ENCODE results near the gene TNPO1. TPM values are rescaled to one million over a fixed set of nuclear protein-coding genes. Genes with fewer than 3 reads are reported as not detected.
A peak's percentile ranks its signal among the peaks of the same experiment; 100 is the strongest.
"Not testable (repeated sequence)": the region's sequence is repeated elsewhere in the genome, so short reads cannot be mapped to it uniquely, and the experiment has no call there.

Gene TNPO1
- total RNA-seq, 1 donor from 2014 or later: 295 TPM

- no peak for DNase-seq (ENCODE audit: low read depth)
These were observed 109.0 kb downstream of the TNPO1 start for GRCh38 chr5:72925336-72926010.

DNA sequence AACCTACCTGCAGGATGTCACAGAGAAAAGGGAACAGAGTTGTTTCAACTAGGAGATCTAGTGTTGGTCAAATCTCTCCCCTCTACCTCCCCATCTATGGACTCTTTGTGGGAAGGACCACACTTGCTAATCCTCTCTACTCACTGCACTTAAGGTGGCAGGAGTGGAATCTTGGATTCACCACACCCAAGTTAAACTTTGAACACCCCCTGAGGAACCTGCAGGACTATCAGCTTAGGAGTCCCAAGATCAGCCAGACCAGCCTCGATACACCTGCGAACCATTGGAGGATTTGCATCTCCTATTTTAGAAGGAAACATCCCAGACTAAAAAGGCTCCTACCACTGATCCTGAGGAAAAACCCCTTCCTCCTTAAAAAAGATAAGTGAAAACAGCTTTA lies 116.2 kb downstream of the TNPO1 start:
- DNase-seq (ENCODE audit: low read depth): not testable (repeated sequence)

DNA sequence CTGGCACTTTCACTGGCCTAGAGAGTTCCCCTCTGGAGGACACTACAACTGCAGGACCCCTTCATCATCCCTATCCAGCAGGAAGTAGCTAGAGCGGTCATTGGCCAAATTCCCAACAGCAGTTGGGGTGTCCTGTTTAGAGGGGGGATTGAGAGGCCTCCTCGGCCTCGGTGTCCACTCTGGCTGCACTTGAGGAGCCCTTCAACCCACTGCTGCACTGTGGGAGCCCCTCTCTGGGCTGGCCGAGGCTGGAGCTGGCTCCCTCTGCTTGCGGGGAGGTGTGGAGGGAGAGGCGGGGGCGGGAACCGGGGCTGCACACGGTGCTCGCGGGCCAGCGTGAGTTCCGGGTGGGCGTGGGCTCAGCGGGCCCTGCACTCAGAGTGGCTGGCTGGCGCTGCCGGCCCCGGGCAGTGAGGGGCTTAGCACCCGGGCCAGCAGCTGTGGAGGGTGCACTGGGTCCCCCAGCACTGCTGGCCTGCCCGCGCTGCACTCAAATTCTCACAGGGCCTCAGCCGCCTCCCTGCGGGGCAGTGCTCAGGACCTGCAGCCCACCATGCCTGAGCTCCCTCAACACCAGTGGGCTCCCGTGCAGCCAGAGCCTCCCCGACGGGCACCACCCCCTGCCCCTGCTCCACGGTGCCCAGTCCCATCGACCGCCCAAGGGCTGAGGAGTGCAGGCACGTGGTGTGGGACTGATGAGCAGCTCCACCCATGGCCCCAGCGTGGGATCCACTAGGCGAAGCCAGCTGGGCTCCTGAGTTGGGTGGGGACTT lies 118.7 kb downstream of the TNPO1 start:
- not testable (repeated sequence) for DNase-seq (ENCODE audit: low read depth)

GRCh38 chr5:72936893-72937292 lies 120.4 kb downstream of the TNPO1 start:
- DNase-seq (ENCODE audit: low read depth): no peak

DNA sequence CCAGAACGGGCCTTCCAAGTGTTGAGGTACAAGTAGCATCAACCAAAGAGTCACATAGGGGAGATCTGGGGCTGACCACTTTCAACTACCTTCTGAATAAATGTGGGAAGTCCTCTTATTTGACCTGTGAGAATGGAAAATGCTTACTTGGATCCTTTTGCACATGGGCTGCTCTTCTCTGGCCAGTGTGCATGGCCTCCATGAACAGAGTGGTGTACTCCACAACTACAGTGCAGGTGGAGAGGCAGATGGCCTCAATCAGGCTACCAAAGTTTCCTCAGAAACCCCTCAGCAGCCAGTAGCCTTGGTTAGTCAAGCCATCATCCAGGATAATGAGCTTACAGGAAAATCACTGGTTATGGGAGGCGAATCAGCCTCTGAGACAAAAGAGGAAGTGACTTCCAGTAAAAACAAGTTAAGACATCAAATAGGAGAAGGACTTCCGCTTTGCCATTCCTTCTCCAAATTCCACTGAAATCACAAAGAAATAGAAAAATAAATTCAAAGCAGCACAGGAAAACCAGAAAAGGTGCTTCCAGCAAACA lies 121.1 kb downstream of the TNPO1 start:
- no peak for DNase-seq (ENCODE audit: low read depth)

DNA sequence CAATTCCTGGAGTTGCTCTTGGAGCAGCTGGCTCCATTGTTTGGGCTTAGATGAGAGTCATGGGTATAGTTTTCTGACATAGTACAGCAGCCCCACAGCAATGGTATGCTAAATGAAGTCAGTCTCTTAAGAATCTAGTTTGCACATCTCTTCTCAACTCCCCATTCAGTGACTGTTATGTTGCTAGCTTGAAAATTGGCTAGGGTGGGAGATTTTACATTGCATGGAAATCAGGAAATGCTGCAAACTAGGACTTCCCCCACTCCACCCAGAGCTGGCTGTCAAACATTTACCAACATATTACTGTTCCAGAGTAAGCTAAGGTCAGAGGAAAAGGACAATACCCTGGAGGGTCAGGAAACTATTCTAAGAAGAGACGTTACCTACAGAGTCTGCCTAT lies 121.7 kb downstream of the TNPO1 start:
- DNase-seq (ENCODE audit: low read depth): no peak

GRCh38 chr5:72940082-72940481 lies 123.6 kb downstream of the TNPO1 start:
- no peak for DNase-seq (ENCODE audit: low read depth)

DNA sequence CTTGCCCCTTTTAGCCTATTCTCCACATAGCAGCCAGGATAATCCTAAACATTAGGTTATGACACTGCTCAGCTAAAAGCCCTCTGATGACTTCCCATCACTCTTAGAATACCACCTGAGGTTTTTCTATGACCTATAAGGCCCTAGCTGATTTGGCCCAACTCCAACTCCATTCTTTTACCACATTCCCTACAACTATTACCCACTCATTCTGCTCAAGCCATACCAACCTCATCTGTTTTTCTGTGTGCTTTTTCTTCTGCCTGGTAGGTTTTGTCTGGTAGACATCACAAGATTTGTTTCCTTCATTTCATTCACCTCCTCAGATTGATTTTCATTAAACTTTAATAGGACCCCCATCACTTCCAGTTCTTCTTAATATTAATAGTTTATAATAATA lies 126.8 kb downstream of the TNPO1 start:
- DNase-seq (ENCODE audit: low read depth): no peak

- DNase-seq (ENCODE audit: low read depth): no peak
These were observed 131.0 kb downstream of the TNPO1 start for GRCh38 chr5:72947498-72947897.

GRCh38 chr5:72949481-72949880 lies 133.0 kb downstream of the TNPO1 start:
- DNase-seq (ENCODE audit: low read depth): no peak

GRCh38 chr5:72951671-72952468 lies 135.4 kb downstream of the TNPO1 start:
- no peak for DNase-seq (ENCODE audit: low read depth)

- no peak for DNase-seq (ENCODE audit: low read depth)
These were observed 137.9 kb downstream of the TNPO1 start for GRCh38 chr5:72954389-72954788.

- peak; percentile 82 for DNase-seq (ENCODE audit: low read depth)
These were observed 138.8 kb downstream of the TNPO1 start for GRCh38 chr5:72955143-72955767.

- DNase-seq (ENCODE audit: low read depth): peak; percentile 97
These were observed 139.4 kb downstream of the TNPO1 start, which contains the start of gene FCHO2 for GRCh38 chr5:72955768-72956323. Gene FCHO2, plus strand, starts transcription at chr5:72956041. Its CDS starts 56 bp downstream, at chr5:72956097.

DNA sequence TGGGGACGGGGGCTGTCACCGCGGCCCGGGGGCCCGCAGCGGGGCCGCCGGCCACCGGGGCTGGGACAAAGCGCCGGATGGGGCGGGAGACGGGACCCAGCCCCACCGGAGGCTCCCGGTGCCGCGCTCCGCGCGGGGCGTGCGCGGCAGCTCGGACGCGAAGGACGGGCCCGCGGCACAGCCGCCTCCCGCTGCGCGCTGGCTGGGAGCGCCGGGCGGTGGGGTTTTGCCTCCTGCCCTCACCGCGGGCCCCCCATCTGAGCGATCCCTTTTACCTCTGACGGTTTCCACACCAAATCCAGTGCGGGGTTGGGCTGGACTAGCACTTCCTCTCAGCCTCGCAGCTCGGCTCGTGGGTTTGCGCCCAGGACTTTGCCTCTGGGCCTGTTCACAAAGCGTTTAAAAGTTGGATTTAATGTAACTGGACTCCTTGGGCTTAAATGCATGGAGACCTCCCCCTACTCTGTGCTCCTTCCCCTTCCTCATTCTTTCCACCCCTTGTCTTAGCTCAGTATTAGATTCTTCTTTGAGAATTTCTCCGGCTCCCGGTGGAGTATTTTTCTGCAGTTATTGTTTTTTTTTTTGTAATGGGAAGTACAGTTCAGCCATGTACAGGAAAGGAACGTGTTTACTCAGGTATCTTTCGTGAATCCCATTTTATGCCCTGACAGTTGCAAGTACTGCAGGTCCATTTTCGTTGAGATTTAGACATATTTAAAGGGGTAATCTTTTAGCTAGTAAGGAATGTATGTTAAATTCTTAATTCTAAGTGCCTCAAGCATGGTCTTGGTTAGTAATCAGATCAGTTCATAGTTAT lies 140.1 kb downstream of the TNPO1 start:
- peak; percentile 59 for DNase-seq (ENCODE audit: low read depth)

GRCh38 chr5:72957337-72957736 lies 140.9 kb downstream of the TNPO1 start:
- DNase-seq (ENCODE audit: low read depth): no peak

DNA sequence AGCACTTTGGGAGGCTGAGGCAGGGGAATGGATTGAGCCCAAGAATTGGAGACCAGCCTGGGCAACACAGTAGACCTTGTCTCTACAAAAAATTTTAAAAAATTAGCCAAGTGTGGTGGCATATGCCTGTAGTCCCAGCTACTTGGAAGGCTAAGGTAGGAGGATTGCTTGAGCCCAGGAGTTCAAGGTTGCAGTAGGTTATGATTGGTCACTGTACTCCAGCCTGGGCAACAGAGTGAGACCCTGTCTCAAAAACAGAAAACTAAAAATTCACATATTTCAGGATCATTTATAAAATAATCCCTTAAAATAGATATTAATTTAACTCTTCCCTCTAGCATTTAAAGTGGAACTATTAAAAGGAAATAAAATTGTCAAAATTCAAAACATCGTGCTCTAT lies 142.8 kb downstream of the TNPO1 start:
- no peak for DNase-seq (ENCODE audit: low read depth)
